NT2/D1 (cell line): ENCODE data around the gene PCBP2.

ENCODE experiments used
- YY1 ChIP-seq: IDR thresholded peaks from 2 replicates; pipeline ENCODE4 v1.6.1; 2011; ENCODE audit not compliant: insufficient read length, insufficient read depth
- ZNF274 ChIP-seq: IDR thresholded peaks from 2 replicates; pipeline ENCODE4 v1.6.1; 2011; ENCODE audit warnings: mild to moderate bottlenecking, low read depth, low read length

DNA sequence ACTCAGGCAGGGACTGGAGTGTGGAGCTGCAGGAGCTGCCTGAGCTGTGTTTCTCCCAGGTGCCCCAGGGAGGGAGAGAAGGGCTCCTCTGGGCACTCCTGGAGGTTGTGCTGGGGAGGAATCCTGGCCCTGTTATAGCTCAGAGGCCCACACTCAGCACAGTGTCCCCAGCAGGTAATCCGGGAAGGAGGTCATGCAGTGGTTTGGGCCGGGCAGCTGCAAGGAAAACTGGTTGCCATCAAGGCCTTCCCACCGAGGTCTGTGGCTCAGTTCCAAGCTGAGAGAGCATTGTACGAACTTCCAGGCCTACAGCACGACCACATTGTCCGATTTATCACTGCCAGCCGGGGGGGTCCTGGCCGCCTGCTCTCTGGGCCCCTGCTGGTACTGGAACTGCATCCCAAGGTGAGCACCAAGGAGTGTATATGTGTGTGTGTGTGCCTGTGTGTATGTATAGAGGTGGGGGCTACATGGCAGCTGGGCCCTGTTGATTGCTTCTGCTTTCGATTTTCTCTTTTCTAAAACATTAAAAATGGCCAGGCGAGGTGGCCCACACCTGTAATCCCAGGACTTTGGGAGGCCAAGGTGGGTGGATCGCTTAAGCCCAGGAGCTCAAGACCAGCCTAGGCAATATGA is 26.3 kb upstream of the PCBP2 start:
- no peak for TF ChIP-seq YY1
- TF ChIP-seq ZNF274 = no peak
